ENCODE measurements around the gene CLCC1. TPM values are rescaled to one million over a fixed set of nuclear protein-coding genes. Genes with fewer than 3 reads are reported as not detected.

CLCC1 gene
- total RNA-seq, 1 experiment from 2014 or later, result 18.8 TPM

GRCh38 chr1:108972951-108973350 lies 9.7 kb upstream of the CLCC1 start:
- Mint-ChIP-seq H3K4me1 (peaks cover 0 to 2% of the 10 kb centered on the region in 2 experiments; a peak in 3 of 4 replicates), H3K36me3 (ENCODE audit: insufficient read depth in 1 of 3, low read depth in 3 of 3) (no peaks in the 10 kb centered on the region; a peak in 1 of 7 replicates), H3K4me3 (no peak overlapping the region), H3K27ac (no peak overlapping the region), H3K9me3 (no peaks in the 10 kb centered on the region), H3K27me3 (ENCODE audit: low read depth) (no peaks in the 10 kb centered on the region)
- Histone ChIP-seq H2AFZ (ENCODE audit: low read length) (no peak overlapping the region), H3K23me2 (ENCODE audit: insufficient read length, low read depth, low read length, poor library complexity, severe bottlenecking) (no peaks in the 10 kb centered on the region), H3K18ac (ENCODE audit: insufficient read length, low read depth, low read length) (no peak overlapping the region), H3K79me1 (ENCODE audit: insufficient read depth, low read depth, low read length, poor library complexity, severe bottlenecking) (no peaks in the 10 kb centered on the region), H3K79me2 (ENCODE audit: insufficient read depth, low read length) (no peaks in the 10 kb centered on the region), H3T11ph (ENCODE audit: low read length) (no peak overlapping the region), H3K4ac (ENCODE audit: low read depth, low read length) (no peak overlapping the region), H2AK5ac (ENCODE audit: insufficient read length, low read length) (no peak overlapping the region), H2BK5ac (ENCODE audit: insufficient read length, low read length) (no peak overlapping the region), H3K9ac (ENCODE audit: extremely low read depth, insufficient read length, low read length) (no peak overlapping the region), H2BK12ac (ENCODE audit: insufficient read length, low read depth, low read length) (no peak overlapping the region), H4K20me1 (ENCODE audit: control insufficient read depth, insufficient read depth, insufficient read length) (no peaks in the 10 kb centered on the region), H2BK120ac (ENCODE audit: low read depth, low read length, poor library complexity, severe bottlenecking) (no peak overlapping the region), H4K8ac (replicated peaks; ENCODE audit: insufficient read length, low read depth, low read length) (no peak overlapping the region), H3K27me3 (ENCODE audit: insufficient read depth, low read length) (no peaks in the 10 kb centered on the region), H4K5ac (ENCODE audit: insufficient read length, low read depth, low read length) (no peak overlapping the region), H3K4me1 (ENCODE audit: insufficient read depth, low read length) (peaks cover 5% of the 10 kb centered on the region), H3K4me2 (ENCODE audit: insufficient read depth, insufficient read length, low read length) (no peak overlapping the region), H3K14ac (ENCODE audit: insufficient read depth, low read length) (no peak overlapping the region), H3K9me3 (ENCODE audit: control insufficient read depth, low read depth, low read length) (no peaks in the 10 kb centered on the region), H4K91ac (ENCODE audit: insufficient read length, low read depth, low read length) (no peak overlapping the region), H3K56ac (ENCODE audit: insufficient read length, low read depth, low read length) (no peak overlapping the region), H2BK15ac (ENCODE audit: low read depth, low read length) (no peak overlapping the region), H3K27ac (ENCODE audit: insufficient read length, low read depth, low read length) (no peak overlapping the region), H2BK20ac (ENCODE audit: low read depth, low read length, poor library complexity, severe bottlenecking) (no peak overlapping the region), H3K23ac (ENCODE audit: insufficient read length, low read depth, low read length) (no peak overlapping the region)
- TF ChIP-seq CTCF (conservative IDR thresholded peaks at IDR 0.05), result no peak
- no peak for DNase-seq
- no CpG with 5 or more reads among the region's 1 CpG for WGBS (ENCODE audit: extremely low coverage, insufficient read length, low lambda C conversion rate)
